ENCODE data around the gene MCHR2.

- TF ChIP-seq CTCF (IDR thresholded peaks at IDR 0.05), result no peak
- no peak for TF ChIP-seq POLR2A (IDR thresholded peaks at IDR 0.05)
Observed at GRCh38 chr6:99943846-99944245, 50.2 kb downstream of the MCHR2 start.
